Fibroblast of lung (primary cell): Measurements from ENCODE around the gene GPC5.

Experiments used
- CTCF ChIP-seq, 2 donors: IDR thresholded peaks in 1 of 2; conservative IDR thresholded peaks in 1 of 2; 1 replicate in 1 of 2; 2 replicates in 1 of 2; pipeline ENCODE4 v1.5.1; 2011 to 2012; ENCODE audit warnings: low read length in 2 of 2, control low read depth in 1 of 2, inconsistent platforms in 1 of 2, low read depth in 1 of 2, mild to moderate bottlenecking in 1 of 2
- EZH2 ChIP-seq: IDR thresholded peaks from 2 replicates; pipeline ENCODE4 v1.5.1; 2012; ENCODE audit warnings: low read length, control low read depth, mild to moderate bottlenecking; ENCODE audit errors: missing control alignments

DNA sequence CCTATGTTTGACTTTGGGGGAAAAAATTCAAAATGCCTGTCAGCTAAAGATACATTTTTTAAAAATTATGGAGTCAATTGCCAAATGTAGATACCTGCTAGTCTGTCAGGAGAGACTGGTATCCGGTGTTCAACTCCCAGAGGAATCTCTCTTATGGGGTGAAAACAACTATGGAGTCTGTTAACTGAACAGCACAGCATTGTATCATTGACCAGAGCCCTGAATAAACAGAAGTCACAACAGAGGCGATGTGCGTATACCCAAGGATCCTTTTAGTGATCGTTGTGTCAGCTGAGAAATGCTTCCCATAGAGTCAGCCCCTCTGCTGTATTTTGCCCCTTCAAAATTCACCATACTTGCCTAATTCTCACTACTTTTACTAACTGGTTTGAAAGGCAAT lies 257.3 kb downstream of the GPC5 start:
- TF ChIP-seq CTCF (conservative IDR thresholded peaks at IDR 0.05 in 1 of 2, IDR thresholded peaks at IDR 0.05 in 1 of 2; ENCODE audit: low read depth in 1 of 2, low read length in 2 of 2) (no peak), EZH2 (no peak)
